NCI-H510A (cell line): ENCODE measurements around the gene SH3TC1.

Experiments used
- DNase-seq: peaks from one replicate; lab custom pipeline; 2025; lab: John Stamatoyannopoulos, UW

Gene SH3TC1

DNA sequence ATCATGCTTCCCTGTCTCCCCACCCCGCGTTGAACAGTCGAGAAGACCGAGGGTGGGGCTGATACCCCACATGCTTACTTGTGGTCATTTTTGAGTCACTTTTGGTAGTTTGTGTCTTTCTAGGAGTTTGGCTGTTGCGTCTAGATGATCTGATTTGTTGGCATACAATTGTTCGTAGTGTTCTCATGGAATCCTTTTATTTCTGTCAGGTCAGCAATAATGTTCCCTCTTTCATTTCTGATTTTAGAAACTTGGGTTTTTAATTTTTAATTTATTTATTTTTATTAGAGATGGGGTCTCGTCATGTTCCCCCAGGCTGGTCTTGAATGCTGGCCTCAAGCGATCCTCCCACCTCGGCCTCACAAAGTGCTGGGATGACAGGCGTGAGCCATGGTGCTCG, 30.9 kb downstream of the SH3TC1 start:
- no peak for DNase-seq

GRCh38 chr4:8230891-8231290, 31.8 kb downstream of the SH3TC1 start:
- DNase-seq: no peak

GRCh38 chr4:8231551-8232049, 32.5 kb downstream of the SH3TC1 start:
- no peak for DNase-seq

DNA sequence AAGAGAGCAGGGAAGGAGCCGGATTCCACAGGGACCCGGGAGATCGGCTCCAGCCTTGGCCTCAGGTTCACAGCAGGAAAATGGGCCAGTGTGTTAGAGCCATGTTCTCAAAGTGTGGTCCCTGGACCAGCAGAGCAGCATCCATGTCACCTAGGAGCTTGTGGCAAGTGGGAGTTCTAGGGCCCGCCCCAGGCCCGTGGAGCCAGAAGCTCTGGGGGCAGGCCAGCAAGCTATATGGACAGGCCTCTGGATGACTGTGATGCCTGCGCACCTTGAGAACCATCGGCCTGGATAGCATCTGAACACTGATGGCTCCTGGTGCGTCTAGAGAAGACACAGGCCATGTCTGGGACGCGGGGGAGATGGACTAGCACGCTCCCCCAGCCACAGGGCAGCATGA, 33.7 kb downstream of the SH3TC1 start:
- DNase-seq: no peak

- no peak for DNase-seq
Observed at GRCh38 chr4:8233672-8234484, 34.8 kb downstream of the SH3TC1 start.

DNA sequence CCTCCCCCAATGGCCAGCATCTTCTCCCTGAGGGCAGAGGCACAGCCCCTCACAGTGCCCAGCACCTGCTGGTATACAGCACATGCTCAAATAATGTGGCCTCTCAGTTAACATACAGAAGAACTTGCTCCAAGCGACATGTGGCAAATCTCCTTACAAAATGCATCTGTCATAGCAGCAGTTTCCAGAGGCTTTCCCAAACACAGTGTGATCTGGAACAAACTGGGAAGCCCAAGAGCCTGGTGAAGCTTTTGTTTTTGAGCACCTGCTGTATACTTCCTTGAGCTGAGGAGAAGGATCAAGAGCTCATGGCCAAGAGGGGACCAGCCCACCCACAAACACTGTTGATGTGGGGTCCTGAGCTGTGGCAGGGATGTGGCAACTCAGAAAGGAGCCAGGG, 35.6 kb downstream of the SH3TC1 start:
- DNase-seq: no peak

- DNase-seq: peak; percentile 63
Observed at GRCh38 chr4:8235224-8235623, 36.1 kb downstream of the SH3TC1 start.

DNA sequence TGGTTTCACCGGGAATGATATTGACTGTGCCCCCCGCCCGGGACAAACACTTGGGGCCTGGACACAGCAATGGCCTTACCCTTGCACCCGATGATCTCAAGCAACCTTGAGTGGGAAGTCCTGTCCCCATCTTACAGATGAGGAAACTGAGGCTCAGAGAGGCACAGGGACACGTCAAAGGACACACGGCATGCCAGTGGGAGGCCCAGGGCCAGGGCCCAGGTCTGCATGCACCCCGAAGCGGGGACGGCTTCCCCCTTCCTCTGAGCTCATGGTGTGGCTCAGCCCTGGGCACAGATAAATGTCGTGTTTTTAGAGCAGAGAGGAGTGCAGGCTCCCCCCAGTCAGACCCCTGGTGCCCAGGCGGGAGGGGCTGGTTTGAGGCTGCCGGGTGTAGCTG, 36.6 kb downstream of the SH3TC1 start:
- no peak for DNase-seq

- no peak for DNase-seq
Observed at GRCh38 chr4:8236106-8236919, 37.2 kb downstream of the SH3TC1 start.

GRCh38 chr4:8236920-8237195, 37.8 kb downstream of the SH3TC1 start:
- DNase-seq: no peak

DNA sequence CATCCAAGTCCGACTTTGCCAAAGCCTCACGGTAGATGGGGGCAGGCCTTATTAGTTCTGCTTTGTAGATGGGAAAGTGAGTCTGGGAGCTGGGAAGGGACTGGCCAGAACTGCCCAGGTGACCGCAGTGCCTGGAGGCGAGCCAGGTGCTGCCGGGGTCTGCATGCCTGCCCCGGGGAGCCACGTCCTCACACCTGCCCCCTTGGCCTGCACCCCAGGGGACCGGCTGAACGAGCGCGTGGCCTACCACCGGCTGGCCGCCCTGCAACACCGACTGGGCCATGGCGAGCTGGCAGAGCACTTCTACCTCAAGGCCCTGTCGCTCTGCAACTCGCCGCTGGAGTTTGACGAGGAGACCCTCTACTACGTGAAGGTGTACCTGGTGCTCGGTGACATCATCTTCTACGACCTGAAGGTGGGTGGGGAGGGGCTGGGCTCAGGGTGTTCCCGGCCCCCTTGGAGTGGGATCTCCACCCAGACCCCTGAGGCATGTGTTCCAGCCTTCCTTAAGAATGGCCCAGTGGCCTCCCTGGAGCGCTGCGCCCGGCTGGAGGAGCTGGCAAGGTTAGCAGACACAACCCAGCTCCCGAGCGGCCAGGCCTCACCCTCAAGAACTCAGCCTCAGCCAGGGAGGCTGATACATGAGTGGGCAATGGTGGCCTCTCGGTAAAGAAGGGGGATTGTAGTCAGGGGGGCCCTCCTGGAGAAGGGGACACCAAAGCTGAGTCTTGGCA, 38.3 kb downstream of the SH3TC1 start:
- DNase-seq: no peak

GRCh38 chr4:8238036-8238511, 39.0 kb downstream of the SH3TC1 start:
- DNase-seq: peak; percentile 47

DNA sequence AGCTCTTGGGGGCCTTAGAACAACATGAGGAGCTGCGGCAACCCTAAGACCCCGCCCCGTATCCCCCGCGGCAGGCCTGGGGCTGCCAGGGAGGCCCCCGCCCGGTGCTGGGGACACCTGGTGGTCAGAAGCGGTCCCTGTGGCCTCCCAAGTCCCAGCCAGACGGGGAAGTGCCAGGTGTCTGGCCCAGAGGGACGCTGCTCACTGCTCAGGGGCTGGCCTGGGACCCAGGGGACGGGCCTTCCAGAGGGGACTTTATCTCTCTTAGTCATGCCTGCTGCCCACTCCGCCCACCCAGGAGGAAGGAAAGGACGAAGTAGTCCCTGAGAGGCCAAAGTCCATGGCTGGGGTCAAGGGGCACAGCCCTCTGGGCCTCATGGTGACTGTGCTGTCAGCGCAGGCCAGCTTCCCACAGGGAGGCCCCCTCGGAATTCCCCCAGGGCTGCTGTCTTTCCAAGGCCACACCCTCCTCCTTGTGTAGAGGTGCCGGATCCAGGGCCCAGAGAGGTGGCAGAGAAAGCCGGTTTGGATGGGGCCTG, 39.5 kb downstream of the SH3TC1 start:
- no peak for DNase-seq

DNA sequence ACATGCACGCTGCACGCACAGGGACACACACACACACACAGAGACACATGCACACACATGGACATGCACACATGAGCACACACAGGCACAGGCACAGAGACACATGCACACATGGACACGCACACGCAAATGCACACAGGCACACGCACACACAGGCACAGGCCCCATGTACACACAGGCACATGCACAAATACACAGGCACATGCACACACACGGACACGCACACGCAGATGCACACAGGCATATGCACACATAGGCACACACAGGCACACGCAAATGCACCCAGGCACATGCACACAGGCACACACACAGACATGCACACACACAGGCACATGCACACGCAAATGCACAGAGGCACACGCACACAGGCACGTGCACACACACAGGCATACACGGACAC, 40.1 kb downstream of the SH3TC1 start:
- DNase-seq: no peak

DNA sequence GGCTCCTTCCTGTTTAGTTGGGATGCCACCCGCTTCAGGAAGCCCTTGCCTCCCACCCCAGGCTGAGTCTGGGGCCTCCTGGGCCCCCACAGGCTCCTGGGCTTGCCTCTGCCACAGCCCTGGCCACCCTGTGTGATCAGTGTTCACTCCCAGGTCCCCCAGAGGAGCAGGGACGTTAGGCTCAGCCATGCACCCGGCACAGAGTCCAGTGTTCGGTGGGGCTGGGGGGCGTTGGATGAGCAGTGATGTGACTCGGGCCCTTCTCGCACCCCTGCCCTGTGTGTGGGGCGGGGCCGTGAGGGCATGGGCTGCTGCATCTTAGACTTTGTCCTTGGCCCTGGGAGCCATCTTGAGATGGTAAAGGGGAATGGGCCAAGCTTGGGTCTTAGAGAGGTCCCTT, 40.6 kb downstream of the SH3TC1 start:
- DNase-seq: no peak

DNA sequence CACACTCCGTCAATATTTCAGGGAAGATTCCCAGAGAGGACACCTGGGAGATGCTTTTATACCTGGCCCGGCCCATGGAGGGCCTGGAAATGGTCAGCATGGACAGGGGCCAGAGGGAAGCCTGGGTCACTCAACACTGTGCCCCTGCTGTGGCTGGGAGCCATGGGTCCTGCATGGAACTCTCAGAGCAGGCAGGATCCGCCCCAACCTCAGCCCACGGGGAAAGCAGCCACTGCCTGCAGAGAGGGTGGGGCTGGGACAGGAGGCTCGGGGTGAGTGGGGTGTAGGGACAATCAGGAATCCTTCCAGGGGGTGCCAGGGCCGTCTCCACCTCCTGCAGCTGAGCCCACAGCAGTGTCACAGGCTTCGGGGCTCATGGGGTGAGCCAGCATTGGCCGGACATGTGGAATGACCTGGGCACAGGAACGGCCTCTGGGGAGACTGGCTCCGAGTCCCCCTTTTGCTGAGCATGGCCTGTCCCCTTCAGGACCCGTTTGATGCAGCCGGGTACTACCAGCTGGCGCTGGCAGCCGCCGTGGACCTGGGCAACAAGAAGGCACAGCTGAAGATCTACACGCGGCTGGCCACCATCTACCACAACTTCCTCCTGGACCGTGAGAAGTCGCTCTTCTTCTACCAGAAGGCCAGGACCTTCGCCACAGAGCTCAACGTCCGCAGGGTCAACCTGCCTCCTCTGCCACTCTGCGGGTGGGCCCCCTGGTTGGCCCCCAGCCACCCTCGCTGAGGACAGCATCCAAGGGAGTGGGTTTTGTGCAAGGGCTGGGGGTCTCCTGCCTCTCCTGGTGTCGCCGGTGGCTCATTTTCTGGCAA, 41.3 kb downstream of the SH3TC1 start:
- DNase-seq: no peak

DNA sequence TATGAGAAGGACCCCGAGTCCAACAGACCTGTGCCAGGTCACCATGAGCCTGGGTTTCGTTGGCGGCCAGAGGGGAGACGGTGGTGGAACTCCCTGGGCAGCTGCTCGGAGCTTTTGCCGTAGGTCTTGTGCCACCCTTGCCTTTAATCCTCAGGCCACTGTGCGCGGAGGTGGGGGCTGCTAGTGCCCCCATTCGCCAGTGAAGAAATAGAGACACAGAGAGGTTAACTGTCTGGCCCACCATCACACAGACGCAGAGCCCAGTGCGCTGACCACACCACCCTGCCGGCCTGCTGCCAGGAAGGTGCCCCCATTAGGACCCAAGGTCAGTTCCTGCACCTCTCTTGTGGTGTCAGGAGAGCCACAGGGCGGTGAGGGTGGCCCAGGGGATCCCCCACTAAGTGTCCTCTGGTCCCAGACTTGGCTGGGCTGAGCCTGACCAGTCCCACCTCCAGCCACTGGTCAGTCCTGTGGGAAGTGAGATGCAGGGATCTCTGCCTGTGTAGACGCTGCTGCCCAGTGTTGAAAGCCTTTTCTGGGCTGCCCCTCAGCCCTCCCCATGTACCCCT, 42.2 kb downstream of the SH3TC1 start:
- DNase-seq: no peak

- DNase-seq: peak; percentile 33
Observed at GRCh38 chr4:8241895-8242696, 43.0 kb downstream of the SH3TC1 start.

- no peak for DNase-seq
Observed at GRCh38 chr4:8242782-8243560, 43.9 kb downstream of the SH3TC1 start.
